Inflammatory macrophage treated with lipopolysaccharide for 4 hours (primary cell): ENCODE data around the gene GRAMD2B.
"Not testable (repeated sequence)": the region's sequence is repeated elsewhere in the genome, so short reads cannot be mapped to it uniquely, and the experiment has no call there.

ENCODE experiments used
- DNase-seq: peaks from one replicate; pipeline ENCODE4 v3.0.0-alpha.2; 2020

The GRAMD2B gene, protein sequence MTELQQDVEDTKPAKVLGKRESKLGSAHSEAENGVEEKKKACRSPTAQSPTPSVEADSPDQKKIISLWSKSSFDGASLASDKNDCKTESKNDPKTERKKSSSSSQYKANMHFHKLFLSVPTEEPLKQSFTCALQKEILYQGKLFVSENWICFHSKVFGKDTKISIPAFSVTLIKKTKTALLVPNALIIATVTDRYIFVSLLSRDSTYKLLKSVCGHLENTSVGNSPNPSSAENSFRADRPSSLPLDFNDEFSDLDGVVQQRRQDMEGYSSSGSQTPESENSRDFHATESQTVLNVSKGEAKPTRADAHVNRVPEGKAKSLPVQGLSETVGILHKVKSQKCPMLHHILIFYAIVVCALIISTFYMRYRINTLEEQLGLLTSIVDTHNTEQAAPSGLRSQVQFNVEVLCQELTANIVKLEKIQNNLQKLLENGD

DNA sequence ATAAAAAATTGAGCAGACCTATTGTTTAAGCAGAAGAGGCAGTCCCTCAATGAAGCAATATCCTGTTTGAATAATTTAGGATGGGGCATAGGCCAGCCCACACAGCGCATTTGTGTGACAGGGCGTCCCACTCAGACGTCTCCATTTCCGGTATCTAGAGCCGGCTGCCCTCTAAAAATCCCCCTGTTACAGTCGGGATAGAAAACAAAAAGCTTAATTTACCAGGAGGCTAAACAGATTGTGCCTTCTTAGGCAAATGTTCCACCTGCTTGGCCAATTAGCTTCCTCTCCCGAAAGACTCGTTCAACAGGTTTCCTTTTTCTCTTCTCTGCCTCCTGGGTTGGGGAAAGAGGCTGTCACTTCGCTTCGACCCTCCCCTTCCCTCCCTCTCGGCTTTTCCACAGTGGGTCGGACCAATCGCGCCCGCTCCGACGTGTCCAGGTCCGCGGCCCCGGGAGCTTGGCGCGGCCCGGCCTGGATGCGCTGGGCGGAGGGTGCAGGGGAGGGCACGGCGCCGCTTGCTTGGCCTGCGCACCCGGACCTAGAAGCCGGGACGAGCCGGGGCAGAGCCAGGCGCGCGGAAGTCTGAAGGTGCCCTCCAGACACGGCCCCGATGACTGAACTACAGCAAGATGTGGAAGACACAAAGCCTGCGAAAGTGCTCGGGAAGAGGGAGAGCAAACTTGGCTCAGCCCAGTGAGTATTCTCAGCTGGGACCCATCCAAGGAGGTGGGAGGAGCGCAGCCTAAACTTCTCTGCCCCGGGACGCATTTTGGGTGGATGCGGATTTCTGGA, at the start of gene GRAMD2B:
Gene GRAMD2B (plus strand): TSS at position 416 of the 795 bp plus-strand sequence. CDS start 198 bp downstream, at position 614.
- peak; percentile 88 for DNase-seq

DNA sequence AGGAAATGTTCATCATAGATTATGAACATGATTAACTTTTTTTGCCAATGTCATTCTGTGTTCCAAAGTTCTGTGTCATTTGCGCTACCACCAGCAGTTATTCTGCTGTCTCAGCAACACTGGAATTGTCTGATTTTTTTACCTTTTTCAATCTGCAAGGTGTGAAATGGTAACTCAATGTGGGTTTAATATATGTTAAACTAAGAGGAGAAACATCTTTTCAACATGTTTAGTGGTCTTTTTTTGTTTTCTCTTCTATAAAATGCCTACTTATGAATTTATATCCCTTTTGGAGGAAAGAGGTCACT, 49.1 kb upstream of the GRAMD2B start:
- no peak for DNase-seq

DNA sequence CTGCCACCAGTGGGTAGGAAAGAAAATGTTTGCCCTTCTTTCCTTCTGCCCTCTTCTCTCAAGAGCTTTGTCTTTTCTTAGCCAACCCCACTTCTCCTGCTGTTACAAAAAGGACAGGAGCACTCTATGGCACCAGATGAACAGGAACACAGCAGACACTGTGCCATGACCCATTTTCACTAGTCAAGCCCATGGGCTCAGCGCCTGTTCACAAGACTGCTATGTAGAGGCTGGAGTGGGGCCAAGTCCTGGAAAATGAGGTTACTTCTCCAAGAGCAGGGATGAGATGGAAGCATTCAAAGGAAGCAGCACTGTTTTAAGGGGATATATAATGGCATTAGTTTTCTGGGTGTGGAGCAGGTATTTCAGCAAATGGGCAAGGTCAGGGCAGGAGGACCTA, 46.8 kb upstream of the GRAMD2B start:
- no peak for DNase-seq

DNA sequence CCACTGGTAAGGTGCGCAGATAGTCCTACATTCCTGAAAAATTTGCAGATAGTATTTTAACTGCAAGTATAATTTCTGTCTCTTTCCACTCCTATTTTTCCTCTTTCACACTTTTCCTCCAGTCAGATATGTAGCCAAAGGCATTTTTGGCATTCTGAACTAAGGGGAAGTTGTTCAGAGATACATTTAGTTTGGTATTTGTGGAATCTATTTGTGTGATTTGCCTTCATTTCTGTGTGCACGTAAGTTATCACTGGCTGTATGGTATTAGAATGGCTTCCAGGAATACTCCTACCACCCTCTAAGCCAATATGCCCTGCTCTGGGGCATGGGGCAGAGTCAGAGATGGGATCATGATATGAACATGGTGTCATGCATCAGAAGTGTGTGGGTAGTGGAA, 45.8 kb upstream of the GRAMD2B start:
- no peak for DNase-seq

DNA sequence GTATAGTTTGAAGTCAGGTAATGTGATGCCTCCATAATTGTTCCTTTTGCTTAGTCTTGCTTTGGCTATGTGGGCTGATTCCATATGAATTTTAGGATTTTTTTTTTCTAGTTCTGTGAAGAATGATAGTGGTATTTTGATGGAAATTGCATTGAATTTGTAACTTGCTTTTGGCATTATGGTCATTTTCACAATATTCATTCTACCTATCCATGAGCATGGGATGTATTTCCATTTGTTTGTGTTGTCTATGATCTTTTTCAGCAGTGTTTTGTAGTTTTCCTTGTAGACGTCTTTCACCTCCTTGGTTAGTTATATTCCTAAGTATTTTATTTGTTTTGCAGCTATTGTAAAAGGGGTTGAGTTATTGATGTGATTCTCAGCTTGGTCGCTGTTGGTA, 42.9 kb upstream of the GRAMD2B start:
- not testable (repeated sequence) for DNase-seq

DNA sequence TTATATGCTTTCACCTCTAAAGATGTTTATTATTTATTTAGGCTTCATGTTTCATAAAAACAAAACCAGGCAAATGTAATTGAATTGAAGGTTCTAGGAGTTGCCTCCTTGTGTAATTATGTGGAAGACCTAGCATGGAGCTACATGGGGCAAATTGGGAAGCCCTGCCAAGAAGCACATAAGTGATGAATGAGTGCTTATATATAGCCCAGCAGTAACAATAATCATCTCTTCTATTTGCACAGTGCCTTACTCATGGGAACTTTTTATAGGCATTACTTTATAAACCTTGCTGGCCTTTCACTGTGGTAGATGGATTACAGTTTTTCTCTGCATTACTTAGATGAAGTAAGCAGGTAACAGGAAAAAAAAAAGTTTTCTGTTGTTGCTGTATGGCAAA, 40.0 kb upstream of the GRAMD2B start:
- DNase-seq: no peak

DNA sequence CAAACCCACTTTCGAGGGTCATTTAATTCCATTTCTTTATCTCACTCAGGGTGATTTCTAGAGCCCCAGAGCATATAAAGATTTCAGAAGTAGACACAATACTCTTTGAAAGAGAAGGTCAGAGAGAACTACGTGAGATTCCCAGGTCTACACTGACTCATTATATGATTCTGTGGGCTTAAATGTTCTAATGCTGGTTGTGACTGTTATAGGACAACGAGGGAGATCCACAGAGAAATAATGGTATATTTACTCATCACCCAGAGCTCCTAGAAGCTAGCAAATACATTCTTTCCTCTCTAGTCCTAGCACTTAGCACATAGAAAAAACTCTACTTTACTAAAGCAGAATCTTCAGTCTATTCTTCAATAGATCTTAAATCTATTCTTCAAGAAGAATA, 39.4 kb upstream of the GRAMD2B start:
- DNase-seq: no peak

DNA sequence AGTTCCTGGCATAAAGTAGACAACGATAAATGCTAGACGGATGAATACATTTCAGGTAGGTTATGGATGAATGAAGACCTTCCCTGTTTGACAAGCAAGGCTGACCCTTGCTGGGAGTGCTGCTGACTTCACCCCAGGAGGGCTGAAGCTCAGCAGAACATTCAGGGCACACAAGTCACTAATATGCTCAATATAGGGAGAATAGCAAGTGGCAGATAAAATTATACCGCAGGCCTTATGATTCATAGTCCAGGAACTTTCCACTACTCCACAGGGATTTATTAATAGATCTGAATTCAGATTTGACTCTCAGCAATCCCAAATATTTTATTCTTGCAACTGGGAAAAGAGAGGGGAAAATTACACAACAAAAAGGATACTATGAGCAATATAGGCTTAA, 38.2 kb upstream of the GRAMD2B start:
- no peak for DNase-seq

DNA sequence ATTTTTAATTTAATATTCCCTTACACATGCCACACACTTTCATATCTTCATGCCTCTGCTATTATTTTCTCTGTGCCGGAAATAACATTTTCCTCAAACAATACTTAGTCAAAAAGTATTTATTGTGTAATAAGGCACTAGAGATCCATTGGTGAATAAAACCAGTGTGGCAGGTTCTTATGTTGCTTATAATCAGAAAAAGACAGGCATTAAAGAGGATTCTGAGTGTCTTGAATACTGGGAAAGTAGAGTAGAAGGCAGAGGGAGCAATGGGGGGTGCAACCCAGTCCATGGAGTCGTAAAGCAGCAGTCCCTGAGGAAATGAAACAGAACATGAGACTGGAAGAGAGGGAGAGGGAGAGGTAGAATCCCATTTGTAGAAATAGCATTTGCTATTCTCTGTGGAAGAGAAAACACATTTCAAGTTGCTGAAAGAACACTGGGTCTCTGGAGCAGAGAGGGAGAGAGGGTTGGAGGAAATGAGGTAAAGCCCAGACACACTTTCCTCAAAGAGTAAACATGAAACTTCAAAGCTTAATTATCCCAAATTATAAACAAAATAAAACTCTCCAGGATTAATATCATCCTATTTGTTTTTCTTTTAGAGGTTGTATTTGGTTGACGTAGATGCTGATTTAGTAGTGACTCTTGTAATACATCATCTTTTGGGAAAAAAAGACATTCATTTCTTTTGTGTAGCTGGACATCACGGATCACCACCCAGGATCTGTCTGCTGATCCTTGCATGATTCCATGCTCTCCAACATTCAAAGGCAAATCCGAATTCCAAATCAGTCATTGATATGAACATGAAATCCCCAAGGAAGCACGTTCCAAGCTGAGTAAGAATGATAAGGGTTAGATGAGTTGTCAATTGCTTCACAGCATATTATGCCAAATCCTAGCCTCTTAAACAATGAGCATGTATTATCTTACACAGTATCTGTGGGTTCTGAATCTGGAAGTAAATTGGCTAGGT, 37.4 kb upstream of the GRAMD2B start:
- no peak for DNase-seq

DNA sequence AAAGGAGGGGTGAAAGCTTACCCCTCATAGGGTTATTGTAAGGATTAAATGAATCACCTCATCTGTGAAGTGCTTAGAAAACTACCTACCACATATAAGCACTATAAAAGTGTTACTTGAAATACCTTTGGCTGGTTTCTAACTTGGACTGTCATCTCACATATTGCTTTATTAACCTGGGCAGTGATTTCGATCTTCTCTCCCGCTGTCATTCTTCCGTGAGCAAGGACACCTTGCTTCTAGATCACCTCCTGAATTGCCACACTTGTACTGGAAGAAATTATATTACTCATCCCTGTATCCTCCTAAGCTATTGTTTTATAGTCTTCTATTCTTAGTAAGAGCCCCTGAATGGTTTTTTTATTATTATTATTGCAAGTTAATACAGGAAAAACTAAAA, 34.0 kb upstream of the GRAMD2B start:
- no peak for DNase-seq

DNA sequence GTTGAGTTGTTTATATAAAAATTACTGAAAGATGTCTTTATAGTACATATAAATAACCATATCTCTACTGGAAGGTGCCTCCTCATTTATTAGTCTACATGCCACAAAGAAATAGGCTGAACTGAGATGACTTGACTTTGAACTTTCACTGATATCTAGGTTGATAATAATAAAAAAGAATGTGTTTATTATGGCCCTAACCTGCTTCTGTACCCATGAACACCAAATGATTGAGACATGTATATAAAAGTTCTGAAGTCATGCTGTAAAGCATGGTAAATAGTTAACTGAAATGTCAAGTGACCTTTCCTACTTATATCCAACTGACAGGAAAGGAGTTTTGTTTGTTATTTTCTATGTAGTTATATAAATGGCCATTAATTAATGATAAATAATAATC, 33.2 kb upstream of the GRAMD2B start:
- no peak for DNase-seq

DNA sequence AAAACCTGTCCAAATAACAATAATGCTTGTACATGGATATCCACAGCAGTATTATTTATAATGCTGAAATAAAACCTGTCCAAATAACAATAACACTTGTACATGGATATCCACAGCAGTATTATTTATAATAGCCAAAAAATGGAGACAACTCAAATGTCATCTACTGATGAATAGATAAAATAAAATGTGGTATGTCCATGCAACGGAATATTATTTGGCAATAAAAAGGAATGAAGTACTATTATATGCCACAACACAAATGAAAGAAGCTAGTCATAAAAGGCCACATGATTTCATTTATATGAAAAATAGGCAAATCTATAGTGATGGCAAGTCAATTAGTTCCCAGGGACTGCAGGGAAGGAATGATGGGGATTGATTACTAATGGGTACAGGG, 31.8 kb upstream of the GRAMD2B start:
- DNase-seq: no peak

DNA sequence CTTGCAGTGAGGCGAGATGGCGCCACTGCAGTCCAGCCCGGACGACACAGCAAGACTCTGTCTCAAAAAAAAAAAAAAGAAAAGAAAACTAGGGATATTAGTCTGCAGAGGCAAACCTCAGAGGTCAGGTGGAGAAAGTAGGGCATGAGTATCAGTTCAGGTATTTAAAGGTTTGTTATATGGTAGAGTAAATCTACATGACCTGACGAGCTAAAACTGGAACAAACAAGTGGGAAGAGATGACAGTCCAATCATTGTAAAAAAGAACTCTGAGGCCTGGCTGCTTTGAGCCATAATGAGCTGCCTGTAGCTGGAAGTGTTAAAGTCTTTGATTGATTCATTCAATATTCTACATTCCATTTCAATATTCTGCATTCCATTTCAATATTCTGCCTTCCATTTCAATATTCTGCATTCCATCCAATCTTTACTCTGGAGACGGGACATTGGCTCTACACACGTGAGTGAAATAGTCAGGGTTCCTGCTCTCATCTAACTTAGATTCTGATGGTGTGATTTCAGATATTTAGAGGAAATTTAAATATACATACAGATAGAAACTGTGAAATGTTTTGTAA, 28.9 kb upstream of the GRAMD2B start:
- no peak for DNase-seq

DNA sequence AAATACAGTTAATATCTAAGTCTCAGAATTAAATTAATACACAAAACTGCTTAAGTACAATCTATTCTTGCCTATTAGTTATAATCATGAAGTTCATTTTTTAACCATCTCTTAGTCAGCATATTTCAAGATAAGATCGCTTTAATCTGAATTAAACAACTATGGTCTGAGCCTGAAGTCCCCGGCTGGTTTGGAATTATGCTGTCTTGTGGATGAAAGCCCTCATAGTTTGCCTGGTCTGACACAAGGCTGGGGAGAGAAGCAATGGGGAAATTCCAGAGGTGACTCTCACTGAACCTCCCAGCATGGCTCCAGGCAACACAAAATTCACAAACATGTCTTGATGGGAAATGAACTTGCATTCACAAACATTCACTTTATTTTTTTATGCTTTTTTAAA, 28.0 kb upstream of the GRAMD2B start:
- no peak for DNase-seq

DNA sequence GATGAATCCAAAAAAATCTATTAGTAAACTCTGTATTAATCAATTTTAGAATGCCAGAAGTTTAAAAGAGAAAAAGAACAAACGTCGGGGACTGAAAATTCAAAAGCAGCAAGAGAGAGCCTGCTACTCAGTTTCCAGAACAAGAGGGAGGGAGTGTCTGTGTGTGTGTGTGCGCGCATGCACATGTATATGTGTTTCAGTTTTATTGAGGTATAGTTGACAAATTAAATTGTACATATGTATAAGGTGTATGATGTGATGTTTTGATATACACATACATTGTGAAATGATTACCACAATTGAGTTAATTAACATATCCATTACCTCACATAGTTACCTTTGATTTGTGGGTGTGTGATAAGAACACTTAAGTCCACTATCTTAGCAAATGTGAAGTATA, 27.6 kb upstream of the GRAMD2B start:
- no peak for DNase-seq

DNA sequence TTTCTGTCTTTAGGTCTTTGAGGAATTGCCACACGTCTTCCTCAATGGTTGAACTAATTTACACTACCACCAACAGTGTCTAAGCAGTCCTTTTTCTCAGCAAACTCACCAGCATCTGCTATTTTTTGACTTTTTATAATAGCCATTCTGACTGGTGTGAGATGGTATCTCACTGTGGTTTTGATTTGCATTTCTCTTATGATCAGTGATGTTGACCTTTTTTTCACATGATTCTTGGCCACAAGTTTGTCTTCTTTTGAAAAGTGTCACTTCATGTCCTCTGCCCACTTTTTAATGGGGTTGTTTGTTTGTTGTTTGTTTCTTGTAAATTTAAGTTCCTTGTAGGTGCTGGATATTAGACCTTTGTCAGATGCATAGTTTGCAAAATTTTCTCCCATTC, 26.5 kb upstream of the GRAMD2B start:
- DNase-seq: not testable (repeated sequence)

DNA sequence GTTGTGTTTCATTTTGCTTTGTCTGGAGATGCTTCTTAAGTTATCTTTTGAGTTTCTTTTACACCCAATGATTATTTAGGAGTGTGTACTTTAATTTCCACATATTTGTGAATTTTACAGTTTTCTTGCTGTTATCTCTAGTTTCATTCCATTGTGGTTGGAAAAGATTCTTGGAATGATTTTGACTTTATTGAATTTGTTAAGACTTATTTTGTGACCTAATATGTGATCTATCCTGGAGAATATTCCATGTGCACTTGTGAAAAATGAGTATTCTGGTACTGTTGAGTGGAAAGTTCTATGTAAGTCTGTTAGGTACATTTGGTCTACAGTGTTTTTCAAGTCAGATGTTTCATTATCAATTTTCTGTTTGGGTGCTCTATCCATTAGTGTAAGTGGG, 24.4 kb upstream of the GRAMD2B start:
- DNase-seq: no peak

DNA sequence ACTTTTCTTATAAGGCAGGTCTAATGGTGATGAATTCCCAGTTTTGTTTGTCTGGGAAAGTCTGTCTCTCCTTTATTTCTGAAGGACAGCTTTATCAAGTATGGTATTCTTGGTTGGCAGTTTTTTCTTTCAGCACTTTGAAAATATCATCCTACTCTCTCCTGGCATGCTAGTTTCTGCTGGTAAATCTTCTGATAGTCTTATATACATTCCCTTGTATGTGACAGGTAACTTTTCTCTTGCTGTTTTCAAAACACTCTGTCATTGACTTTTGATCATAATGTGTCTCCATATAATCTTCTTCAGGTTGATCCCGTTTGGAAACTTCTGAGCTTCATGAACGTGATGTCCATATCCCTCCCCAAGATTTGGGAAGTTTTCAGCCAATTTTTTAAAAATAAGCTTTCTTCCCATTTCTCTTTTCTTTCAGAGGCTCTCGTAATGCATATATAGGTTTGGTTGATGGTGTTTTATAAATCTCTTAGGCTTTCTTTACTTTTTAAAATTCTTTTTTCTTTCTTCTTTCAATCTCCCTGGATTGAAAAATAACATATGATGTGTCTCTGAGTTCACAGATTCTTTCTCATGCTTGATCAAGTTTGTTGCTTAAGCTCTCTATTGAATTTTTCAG, 22.5 kb upstream of the GRAMD2B start:
- DNase-seq: no peak

DNA sequence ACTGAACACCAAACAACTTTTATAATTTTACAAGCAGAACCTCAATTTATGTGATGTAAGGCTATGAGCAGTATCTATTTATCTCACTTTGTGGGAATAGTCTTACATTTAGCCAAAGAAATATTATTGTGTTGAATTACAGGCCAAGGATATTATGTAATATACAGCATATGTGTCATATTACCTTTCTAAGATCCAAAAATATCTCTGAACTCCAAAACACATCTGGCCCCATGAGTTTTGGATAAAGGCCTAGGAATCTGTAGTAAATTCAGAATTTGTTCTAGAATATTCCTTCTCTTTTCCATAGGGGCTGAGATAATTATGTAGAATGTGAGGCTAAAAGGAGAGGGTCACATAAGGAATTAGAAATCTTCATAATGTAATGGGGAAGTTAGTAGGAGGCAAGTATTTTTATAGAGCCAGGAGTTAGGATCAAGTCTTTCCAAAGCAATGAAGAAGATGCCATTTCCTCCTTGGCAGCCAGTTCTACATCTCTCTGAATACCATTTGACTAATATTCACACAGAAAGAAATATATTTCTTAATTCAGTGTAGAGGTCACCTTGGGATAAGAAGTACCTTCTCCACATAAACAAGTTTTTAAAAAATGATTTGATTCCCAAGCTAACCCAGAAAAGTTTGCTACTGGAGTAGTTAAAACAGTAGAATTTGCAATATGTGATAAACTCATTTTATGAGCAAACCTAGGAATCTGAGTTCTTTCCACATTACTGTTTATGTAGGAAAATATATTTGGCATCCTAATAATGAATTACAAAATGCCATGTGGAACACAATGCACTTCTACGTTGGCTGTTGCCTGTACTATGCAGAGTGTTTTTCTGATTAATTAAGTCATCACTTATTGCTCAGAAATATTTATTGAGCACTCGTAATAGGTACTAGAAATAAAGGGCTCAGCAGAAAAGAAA, 20.3 kb upstream of the GRAMD2B start:
- no peak for DNase-seq

DNA sequence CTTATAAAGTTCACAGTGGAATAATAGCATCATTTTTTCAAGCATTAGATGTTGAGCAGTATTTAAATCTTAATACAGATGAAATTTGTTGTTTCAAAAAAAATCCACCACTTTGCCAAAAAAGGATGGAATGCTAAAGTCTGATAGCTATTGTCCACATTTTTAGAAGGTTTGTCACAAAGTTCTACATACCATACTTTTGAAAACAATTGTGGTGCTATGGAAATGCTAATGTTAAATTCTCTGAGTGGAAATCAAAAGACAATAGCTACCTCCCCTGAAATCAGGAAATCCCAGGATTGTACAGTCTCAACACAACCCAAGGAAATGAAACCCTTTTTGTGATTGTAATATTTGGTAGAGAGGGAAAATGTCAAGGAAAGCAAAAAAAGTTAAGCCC, 19.3 kb upstream of the GRAMD2B start:
- no peak for DNase-seq

DNA sequence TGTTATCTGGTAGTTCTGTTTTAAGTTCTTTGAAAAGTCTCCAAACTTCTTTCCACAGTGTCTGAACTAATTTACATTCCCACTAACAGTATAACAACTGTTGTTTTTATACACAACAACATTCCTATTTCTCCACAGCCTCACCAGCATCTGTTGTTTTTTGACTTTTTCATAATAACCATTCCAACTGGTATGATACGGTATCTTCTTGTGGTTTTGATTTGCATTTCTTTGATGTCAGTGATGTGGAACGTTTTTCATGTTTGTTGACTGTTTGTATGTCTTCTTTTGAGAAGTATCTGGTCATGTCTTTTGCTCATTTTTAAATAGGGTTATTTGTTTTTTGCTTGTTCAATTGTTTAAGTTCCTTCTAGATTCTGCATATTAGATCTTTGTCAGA, 12.6 kb upstream of the GRAMD2B start:
- DNase-seq: no peak
